Fibroblast of the aortic adventitia (primary cell): ENCODE results near the gene PHKA2. TPM values are rescaled to one million over a fixed set of nuclear protein-coding genes. Genes with fewer than 3 reads are reported as not detected.

Experiments
- DNase-seq: peaks from one replicate; pipeline ENCODE4 v3.0.0-alpha.2; 2010; ENCODE audit warnings: low read depth
- H3K4me3 ChIP-seq: 2 replicates; pipeline ENCODE4 v1.5.1; 2011; ENCODE audit warnings: low read depth, mild to moderate bottlenecking, control low read depth, low read length, moderate library complexity
- CTCF ChIP-seq: IDR thresholded peaks from 2 replicates; pipeline ENCODE4 v1.5.1; 2011; ENCODE audit warnings: mild to moderate bottlenecking, low read length, control low read depth, inconsistent platforms; ENCODE audit not compliant: insufficient read depth
- total RNA-seq: library from RNA; depleted of rRNA; stranded (reverse); fragments of >200 nt; gene quantifications from 2 replicates; pipeline ENCODE4 v1.2.3, GENCODE V29; 2012; ENCODE audit warnings: low replicate concordance

The PHKA2 gene
- total RNA-seq, 1 donor: 9.2 TPM

- no peak overlapping the region for H3K4me3 ChIP-seq
- TF ChIP-seq CTCF: no peak
- DNase-seq: no peak
Observed at GRCh38 chrX:18875256-18875878, 108.5 kb downstream of the PHKA2 start.

GRCh38 chrX:18874560-18875255 lies 109.2 kb downstream of the PHKA2 start:
- no peak for TF ChIP-seq CTCF
- no peak for DNase-seq
- no peak overlapping the region for H3K4me3 ChIP-seq

- DNase-seq: no peak
- H3K4me3 ChIP-seq: no peak overlapping the region
- no peak for TF ChIP-seq CTCF
Observed at GRCh38 chrX:18873836-18874235, 110.1 kb downstream of the PHKA2 start.

- TF ChIP-seq CTCF: no peak
- H3K4me3 ChIP-seq: no peak overlapping the region
Observed at GRCh38 chrX:18873189-18873791, 110.6 kb downstream of the PHKA2 start.

GRCh38 chrX:18872621-18873020 lies 111.3 kb downstream of the PHKA2 start:
- TF ChIP-seq CTCF: no peak
- H3K4me3 ChIP-seq: no peak overlapping the region
- no peak for DNase-seq

More at GRCh38 chrX:18873189-18873791, 110.6 kb downstream of the PHKA2 start:
- DNase-seq: peak; percentile 75

- no peak overlapping the region for H3K4me3 ChIP-seq
- TF ChIP-seq CTCF: no peak
- no peak for DNase-seq
Observed at GRCh38 chrX:18871970-18872369, 111.9 kb downstream of the PHKA2 start.
